ENCODE data around the gene MARCHF10.

- no peak for TF ChIP-seq POLR2A (IDR thresholded peaks at IDR 0.05)
- no peak for TF ChIP-seq CTCF (IDR thresholded peaks at IDR 0.05)
Observed at GRCh38 chr17:62825182-62825581, 17.1 kb upstream of the MARCHF10 start.
